ENCODE measurements around the gene SLC2A11.

SLC2A11 gene

DNA sequence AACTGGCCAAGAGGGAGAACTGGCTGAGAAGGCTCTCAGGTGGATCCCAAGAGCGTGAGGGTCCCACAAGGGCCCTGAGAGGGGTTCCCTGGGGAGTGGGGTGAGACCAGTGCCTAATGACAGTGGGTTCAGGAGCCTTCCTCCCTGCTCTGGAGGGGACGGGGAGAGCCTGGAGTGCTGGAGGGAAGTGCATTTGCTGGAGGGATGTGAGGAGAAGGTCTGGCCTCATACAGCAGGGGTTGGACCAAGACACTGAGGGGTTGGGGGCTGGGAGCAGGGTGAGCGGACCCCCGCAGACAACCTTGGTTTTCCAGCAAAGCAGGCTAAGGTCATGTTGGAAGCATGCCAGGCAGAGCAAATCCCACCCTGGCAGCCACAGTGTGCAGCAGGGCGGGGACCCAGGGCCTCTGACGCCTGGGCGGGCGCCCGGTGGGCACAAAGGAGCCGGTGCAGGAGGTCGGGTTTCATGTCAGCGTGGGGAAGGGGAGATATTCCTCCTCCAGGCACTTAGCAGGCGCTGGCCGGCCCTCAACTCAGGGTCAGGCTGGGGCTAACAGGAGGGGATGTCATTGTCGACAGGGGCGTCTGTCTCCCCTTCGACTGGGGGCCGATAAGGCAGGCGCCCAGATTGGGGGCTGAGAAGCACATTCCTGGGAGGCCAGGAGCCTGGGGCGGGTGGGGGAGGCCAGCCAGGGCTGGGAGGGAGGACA lies 15.8 kb upstream of the SLC2A11 start:
- Histone ChIP-seq H3K4me3 (ENCODE audit: low read depth, low read length) (no peak overlapping the region), H3K9ac (ENCODE audit: low read depth, low read length) (no peak overlapping the region), H3K27me3 (ENCODE audit: control insufficient read depth, insufficient read depth, low read length) (peaks cover 12% of the 10 kb centered on the region), H3K4me1 (ENCODE audit: control insufficient read depth, insufficient read depth, low read length) (peaks cover 3% of the 10 kb centered on the region), H3K9me3 (ENCODE audit: control insufficient read depth, insufficient read depth, low read length) (no peaks in the 10 kb centered on the region), H3K36me3 (ENCODE audit: control insufficient read depth, insufficient read depth, low read length) (no peaks in the 10 kb centered on the region)

DNA sequence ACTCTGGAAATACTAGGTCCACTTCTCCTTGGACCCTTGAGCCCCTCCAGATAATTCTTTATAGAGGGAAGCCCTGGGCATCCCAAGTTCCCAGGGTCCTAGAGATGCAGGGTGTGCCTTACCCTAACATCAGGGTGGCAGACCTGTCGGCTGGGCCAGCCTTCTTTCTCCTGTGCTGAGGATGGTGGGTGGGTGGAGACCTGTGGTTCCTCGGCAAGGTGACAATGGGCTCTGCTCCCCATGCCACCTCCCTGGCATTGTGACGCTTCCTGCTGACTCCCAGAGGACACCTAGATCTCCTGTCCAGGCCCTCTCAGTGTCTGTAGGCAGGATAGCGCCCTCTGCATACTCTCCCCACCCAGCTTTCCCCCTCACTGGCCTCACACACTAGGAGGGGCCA lies 15.1 kb upstream of the SLC2A11 start:
- no peak overlapping the region for H3K9ac ChIP-seq (ENCODE audit: low read depth, low read length)
- peaks cover 3% of the 10 kb centered on the region for H3K4me1 ChIP-seq (ENCODE audit: control insufficient read depth, insufficient read depth, low read length)
- no peaks in the 10 kb centered on the region for H3K36me3 ChIP-seq (ENCODE audit: control insufficient read depth, insufficient read depth, low read length)
- no peak overlapping the region for H3K4me3 ChIP-seq (ENCODE audit: low read depth, low read length)
- peaks cover 12% of the 10 kb centered on the region for H3K27me3 ChIP-seq (ENCODE audit: control insufficient read depth, insufficient read depth, low read length)
- no peaks in the 10 kb centered on the region for H3K9me3 ChIP-seq (ENCODE audit: control insufficient read depth, insufficient read depth, low read length)

DNA sequence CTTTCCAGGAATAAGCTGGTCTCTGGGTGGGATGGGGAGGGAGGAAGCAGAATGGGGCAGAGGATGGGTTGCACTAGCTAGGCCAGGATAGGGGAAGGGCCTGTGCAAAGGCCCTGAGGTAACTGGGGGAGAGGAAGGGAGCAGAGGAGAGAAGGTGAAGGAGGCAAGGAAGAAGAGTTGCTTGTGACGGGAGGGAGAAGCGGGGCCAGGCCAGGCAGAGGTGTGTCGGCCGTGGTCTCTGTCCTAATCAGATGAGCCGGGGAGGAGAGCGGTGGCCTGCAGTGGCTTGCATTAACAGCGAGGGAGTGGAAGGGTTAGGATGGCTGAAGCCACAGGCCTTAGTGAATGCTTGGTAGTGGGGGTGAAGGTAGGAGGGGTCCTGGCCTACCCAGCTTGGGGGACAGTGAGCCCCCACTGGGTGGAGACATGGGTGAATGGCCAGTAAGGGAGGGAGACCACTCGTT lies 12.9 kb upstream of the SLC2A11 start:
- H3K9me3 ChIP-seq (ENCODE audit: control insufficient read depth, insufficient read depth, low read length): no peaks in the 10 kb centered on the region
- peaks cover 15% of the 10 kb centered on the region for H3K27me3 ChIP-seq (ENCODE audit: control insufficient read depth, insufficient read depth, low read length)
- H3K4me3 ChIP-seq (ENCODE audit: low read depth, low read length): no peak overlapping the region
- H3K36me3 ChIP-seq (ENCODE audit: control insufficient read depth, insufficient read depth, low read length): no peaks in the 10 kb centered on the region
- no peak overlapping the region for H3K9ac ChIP-seq (ENCODE audit: low read depth, low read length)
- peaks cover 6% of the 10 kb centered on the region for H3K4me1 ChIP-seq (ENCODE audit: control insufficient read depth, insufficient read depth, low read length)

DNA sequence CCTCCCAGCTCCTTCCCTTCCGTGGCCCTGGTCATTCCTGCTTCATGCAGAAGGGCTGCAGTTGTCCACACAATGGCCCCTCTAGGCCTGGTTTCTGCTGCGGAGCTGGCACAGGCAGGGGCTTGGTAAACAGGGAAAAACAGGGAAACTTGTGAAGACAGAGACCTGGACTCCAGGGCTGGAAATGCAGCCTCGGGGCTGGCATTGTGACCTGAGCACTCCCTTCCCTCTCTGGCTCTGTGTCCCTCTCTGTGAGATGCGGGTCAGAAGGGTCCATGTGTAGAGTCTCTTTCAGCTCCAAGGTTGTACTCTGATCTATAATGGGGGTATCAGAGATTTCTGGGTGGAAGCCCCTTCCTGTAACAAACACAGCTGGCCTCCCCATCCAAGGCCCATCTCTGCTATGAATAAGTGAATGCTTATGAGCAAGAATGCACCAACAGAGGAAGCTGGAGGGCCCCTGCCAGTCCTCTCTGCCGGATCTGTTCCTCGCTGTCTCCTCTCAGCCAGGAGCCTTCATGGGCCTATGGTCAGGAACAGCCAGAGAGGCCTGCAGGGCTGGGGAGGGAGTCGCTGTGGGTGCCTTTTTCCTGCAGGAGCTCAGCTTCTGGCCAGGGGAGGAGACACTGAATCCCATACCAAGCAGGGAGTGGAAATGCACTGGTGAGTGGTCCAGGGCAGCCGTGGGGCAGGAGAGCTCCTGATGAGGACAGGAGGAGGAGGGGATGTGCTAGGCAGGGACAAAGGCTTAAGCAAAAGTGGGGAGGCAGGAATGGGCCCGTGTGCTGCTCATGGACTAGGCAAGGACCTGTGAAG lies 12.2 kb upstream of the SLC2A11 start:
- Histone ChIP-seq H3K4me3 (ENCODE audit: low read depth, low read length) (no peak overlapping the region), H3K36me3 (ENCODE audit: control insufficient read depth, insufficient read depth, low read length) (no peaks in the 10 kb centered on the region), H3K4me1 (ENCODE audit: control insufficient read depth, insufficient read depth, low read length) (peaks cover 6% of the 10 kb centered on the region), H3K9me3 (ENCODE audit: control insufficient read depth, insufficient read depth, low read length) (no peaks in the 10 kb centered on the region), H3K27me3 (ENCODE audit: control insufficient read depth, insufficient read depth, low read length) (peaks cover 13% of the 10 kb centered on the region), H3K9ac (ENCODE audit: low read depth, low read length) (no peak overlapping the region)

DNA sequence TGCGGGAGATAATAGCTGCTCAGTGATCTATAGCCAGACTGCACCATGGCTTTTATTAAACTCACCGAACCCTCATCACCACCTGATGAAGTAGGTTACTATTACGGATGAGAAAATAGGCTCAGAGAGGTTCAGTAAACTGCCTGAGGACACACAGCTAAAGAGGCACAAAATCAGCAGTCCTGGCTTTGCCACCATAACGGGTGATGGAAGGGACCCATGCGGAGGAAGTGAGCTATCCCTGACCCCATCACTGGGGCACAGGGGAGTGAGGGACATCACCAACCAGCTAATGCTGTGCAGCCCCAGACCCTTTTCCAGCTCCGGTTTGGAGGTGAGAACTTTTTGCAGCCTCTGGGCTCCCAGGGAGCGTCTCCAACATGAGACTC lies 11.6 kb upstream of the SLC2A11 start:
- no peak overlapping the region for H3K4me3 ChIP-seq (ENCODE audit: low read depth, low read length)
- H3K9ac ChIP-seq (ENCODE audit: low read depth, low read length): no peak overlapping the region
- no peaks in the 10 kb centered on the region for H3K36me3 ChIP-seq (ENCODE audit: control insufficient read depth, insufficient read depth, low read length)
- H3K4me1 ChIP-seq (ENCODE audit: control insufficient read depth, insufficient read depth, low read length): peaks cover 6% of the 10 kb centered on the region
- peaks cover 12% of the 10 kb centered on the region for H3K27me3 ChIP-seq (ENCODE audit: control insufficient read depth, insufficient read depth, low read length)
- no peaks in the 10 kb centered on the region for H3K9me3 ChIP-seq (ENCODE audit: control insufficient read depth, insufficient read depth, low read length)

DNA sequence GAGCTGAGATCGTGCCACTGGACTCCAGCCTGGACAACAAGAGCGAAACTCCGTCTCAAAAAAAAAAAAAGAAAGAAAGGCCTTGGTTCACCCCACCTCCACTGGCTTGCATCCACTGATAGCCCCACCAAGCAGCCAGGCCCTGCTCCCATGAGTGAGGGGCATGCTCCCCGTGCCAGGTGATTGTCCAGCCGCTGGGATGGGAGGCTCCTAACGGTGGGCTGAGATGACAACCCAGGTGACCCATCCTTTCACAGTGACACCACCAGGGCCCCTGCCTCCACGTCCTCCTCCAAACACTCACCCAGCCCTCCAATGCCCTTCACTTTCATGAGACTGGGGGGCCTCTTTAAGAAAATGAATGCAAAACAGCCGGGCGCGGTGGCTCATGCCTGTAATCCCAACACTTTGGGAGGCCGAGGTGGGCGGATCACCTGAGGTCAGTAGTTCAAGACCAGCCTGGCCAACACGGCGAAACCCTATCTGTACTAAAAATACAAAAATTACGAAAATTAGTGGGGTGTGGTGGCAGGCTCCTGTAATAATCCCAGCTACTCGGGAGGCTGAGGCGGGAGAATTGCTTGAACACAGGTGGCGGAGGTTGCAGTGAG lies 10.3 kb upstream of the SLC2A11 start:
- Histone ChIP-seq H3K9ac (ENCODE audit: low read depth, low read length) (no peak overlapping the region), H3K36me3 (ENCODE audit: control insufficient read depth, insufficient read depth, low read length) (no peaks in the 10 kb centered on the region), H3K9me3 (ENCODE audit: control insufficient read depth, insufficient read depth, low read length) (no peaks in the 10 kb centered on the region), H3K4me3 (ENCODE audit: low read depth, low read length) (no peak overlapping the region), H3K27me3 (ENCODE audit: control insufficient read depth, insufficient read depth, low read length) (peaks cover 6% of the 10 kb centered on the region), H3K4me1 (ENCODE audit: control insufficient read depth, insufficient read depth, low read length) (peaks cover 6% of the 10 kb centered on the region)

DNA sequence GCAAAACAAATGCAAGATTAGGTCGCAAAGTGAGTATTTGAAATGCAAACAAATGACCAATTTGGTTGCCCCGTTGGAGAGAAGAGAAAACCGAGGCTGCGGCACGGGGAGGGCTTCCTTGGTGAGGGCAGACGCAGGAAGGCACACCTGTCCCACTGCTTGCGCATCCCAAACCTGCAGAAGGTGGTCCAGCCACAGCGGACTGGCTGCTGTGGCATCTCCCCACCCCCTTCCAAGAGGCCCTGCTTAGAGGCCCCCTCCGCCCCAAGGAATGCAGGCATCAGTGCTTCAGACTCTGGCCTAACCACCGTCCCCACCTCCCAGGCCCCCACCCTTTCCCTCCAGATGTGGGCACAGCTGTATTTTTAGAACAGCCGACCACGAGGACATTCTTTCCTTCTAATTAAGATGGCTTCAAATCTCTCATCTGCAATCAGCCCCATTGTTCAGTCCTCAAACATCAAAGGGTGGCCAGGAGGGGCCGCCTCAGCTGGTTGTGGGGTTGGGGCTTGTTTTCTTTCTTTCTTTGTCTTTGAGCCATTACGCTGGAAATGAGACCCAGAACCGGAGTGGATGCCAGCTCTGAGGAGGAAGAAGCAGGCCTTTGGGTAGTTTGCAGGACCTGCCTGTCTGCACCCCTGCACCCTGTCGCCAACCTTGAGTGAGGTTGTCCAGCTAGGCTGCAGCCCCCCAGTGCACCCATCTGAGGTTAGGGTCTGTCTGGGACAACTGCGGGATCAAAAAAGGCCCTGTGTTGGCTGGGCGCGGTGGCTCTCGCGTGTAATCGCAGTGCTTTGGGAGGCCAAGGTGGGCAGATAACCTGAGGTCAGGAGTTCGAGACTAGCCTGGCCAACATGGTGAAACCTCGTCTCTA lies 9.4 kb upstream of the SLC2A11 start:
- Histone ChIP-seq H3K9me3 (ENCODE audit: control insufficient read depth, insufficient read depth, low read length) (no peaks in the 10 kb centered on the region), H3K4me3 (ENCODE audit: low read depth, low read length) (no peak overlapping the region), H3K4me1 (ENCODE audit: control insufficient read depth, insufficient read depth, low read length) (peaks cover 6% of the 10 kb centered on the region), H3K9ac (ENCODE audit: low read depth, low read length) (no peak overlapping the region), H3K36me3 (ENCODE audit: control insufficient read depth, insufficient read depth, low read length) (no peaks in the 10 kb centered on the region), H3K27me3 (ENCODE audit: control insufficient read depth, insufficient read depth, low read length) (peaks cover 6% of the 10 kb centered on the region)

DNA sequence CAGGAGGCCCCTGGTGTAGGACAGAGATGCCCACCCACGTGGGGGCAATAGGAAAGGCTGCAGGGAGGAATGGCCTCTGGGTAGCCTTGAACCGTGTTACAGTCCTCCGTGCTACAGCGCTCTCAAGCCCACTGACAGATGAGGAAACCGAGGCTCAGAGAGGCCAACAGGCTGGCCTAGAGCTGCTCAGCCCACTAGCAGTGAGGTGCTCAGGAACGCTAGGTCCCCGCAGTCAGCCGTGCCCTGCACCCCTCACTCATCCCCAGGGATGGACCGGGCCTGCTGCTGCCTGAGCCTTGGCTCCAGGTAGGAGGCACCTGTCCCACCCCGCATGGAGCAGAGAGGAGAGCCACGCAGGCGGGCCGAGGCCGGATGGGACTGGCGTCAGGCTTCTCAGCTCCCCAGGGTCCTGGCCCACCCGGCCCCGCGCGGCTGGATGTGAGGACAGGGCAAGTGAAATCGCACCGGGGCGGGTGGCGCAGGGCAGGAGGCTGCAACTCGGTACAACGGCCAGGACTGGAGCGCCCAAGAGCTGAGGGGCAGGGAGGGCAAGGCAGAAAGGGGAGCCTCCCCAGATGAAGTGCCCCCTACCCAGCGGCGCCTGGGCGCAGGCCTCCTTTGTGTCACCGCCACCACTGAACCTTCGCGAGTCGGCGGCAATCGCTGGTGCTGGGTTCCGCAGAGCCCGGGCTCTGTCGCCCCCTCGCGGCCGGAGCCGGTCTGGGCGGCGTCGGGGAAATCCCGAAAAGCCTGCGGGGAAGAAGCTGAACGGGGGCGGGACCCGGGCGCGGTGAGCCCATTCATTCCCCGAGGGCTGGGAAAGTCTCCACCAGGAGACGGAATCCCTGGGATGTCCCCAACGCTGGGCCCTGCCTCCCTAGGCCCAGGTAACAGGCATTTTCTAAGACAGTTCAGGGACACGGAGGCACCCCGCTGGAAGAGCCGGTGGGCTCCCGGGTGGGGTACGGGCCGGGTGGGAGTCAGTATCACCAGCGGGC lies 8.4 kb upstream of the SLC2A11 start:
- no peak overlapping the region for H3K4me3 ChIP-seq (ENCODE audit: low read depth, low read length)
- peaks cover 6% of the 10 kb centered on the region for H3K27me3 ChIP-seq (ENCODE audit: control insufficient read depth, insufficient read depth, low read length)
- no peak overlapping the region for H3K9ac ChIP-seq (ENCODE audit: low read depth, low read length)
- H3K4me1 ChIP-seq (ENCODE audit: control insufficient read depth, insufficient read depth, low read length): peaks cover 6% of the 10 kb centered on the region
- no peaks in the 10 kb centered on the region for H3K9me3 ChIP-seq (ENCODE audit: control insufficient read depth, insufficient read depth, low read length)
- no peaks in the 10 kb centered on the region for H3K36me3 ChIP-seq (ENCODE audit: control insufficient read depth, insufficient read depth, low read length)

DNA sequence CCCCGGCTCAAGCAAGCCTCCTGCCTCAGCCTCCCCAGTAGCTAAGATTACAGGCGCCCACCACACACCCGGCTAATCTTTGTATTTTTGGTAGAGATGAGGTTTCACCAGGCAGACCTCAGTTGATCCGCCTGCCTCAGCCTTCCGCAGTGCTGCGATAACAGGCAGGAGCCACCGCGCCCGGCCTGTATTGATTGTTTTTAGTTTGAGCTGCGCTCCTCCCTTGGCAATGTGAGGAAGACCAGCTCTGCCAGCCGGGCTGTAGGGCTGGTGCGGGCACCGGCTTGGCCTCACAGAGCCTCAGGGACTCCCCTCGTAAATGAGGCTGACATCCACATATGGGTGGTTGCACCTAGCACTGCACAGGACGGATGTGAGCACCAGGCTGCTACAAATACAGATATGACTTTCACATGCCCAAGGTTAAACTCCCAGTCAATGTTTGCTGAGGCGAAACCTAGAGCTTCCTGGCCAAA lies 7.5 kb upstream of the SLC2A11 start:
- Histone ChIP-seq H3K9me3 (ENCODE audit: control insufficient read depth, insufficient read depth, low read length) (no peaks in the 10 kb centered on the region), H3K4me1 (ENCODE audit: control insufficient read depth, insufficient read depth, low read length) (peaks cover 6% of the 10 kb centered on the region)

DNA sequence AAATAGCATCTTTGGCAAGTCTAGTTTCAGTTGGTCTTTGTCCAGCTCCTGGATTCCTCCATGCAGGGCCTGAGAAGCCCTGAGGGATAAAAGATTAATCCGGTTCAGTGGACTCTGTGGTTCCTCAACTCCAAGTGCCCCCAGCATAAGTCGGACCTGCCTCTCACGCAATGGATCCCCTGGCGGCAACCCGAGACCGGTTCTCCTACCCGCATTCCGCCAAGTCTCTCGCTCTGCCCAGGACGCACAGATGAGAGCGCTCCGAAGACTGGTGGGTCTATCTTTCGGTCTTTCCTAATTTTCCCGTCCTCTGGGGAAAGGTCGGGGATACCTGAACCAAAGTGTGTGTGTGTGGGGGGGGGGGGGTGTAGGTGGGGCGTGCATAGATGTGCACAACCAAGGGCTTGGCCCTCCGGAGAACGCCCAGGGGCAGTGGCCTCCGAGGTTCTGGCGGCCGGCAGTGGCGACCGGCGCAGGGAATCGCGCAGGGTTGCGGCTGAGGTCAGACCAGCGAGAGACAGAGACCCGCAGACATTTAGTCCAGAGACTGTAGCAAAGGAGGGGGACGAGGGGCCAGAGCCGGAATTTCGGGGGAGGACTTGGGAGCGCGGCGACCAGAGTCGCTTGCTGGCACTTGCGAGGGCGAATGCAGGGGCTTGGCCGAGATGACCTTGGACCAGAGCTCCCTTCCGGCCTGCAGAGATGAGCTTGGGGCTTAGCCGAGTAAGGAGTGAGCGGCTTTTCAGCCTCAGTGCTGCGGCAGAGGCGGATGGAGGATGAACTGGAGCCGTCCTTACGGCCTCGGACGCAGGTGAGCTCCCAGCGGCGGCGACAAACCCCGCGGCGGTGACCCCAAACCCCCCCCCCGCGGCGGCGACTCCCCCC lies 712 bp upstream of the SLC2A11 start:
- Histone ChIP-seq H3K9me3 (ENCODE audit: control insufficient read depth, insufficient read depth, low read length) (no peaks in the 10 kb centered on the region), H3K27me3 (ENCODE audit: control insufficient read depth, insufficient read depth, low read length) (no peaks in the 10 kb centered on the region), H3K4me3 (ENCODE audit: low read depth, low read length) (peak overlapping the region; percentile 91)

More for the DNA sequence above, 7.5 kb upstream of the SLC2A11 start:
- Histone ChIP-seq H3K36me3 (ENCODE audit: control insufficient read depth, insufficient read depth, low read length) (no peaks in the 10 kb centered on the region), H3K4me3 (ENCODE audit: low read depth, low read length) (no peak overlapping the region), H3K9ac (ENCODE audit: low read depth, low read length) (no peak overlapping the region), H3K27me3 (ENCODE audit: control insufficient read depth, insufficient read depth, low read length) (peaks cover 6% of the 10 kb centered on the region)

More for the DNA sequence above, 712 bp upstream of the SLC2A11 start:
- Histone ChIP-seq H3K4me1 (ENCODE audit: control insufficient read depth, insufficient read depth, low read length) (peaks cover 9% of the 10 kb centered on the region), H3K36me3 (ENCODE audit: control insufficient read depth, insufficient read depth, low read length) (no peaks in the 10 kb centered on the region), H3K9ac (ENCODE audit: low read depth, low read length) (peak overlapping the region; percentile 90)
